ENCODE measurements around the gene ZBTB42. TPM values are rescaled to one million over a fixed set of nuclear protein-coding genes. Genes with fewer than 3 reads are reported as not detected.

Gene ZBTB42
- total RNA-seq, 1 experiment from 2014 or later: 16.5 TPM

DNA sequence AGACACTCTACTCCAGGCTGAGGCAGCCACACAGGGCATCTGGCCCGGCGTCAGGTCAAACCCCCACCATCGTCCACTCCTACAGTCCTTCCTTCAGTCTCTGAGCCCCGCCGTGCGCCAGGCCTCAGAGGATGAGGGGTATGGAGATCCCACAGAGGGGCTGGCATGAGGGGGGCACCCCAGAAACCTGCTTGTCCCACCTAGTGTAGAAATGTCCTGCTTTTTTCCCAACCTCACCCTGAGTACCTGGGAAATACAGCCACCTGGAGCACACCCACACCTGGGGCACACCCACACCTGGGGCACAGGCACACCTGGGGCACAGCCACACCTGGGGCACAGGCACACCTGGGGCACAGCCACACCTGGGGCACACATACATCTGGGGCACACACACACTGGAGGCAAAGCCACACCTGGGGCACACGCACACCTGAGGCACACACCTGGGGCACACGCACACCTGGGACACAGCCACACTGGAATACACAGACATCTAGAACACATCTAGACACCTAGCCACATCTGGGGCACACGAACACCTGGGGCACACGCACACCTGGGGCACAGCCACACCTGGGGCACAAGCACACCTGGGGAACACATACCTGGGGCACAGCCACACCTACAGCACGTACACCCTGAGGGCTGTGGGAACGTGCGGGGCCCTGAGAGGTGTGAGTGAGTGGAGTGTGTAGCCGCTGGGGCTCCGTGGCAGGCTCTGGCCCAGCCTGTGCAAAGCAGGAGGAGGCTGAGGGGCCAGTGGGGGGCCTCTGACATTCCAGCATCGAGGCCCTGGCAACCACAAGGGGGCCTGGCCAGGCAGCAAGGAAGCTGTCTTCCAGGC lies 23.7 kb upstream of the ZBTB42 start:
- in situ Hi-C loops (cut with HindIII; ENCODE audit: low pct_unique_long_range_greater_than_20kb, low sequenced_read_pairs): no loop called here
- Histone ChIP-seq H3K4me1 (ENCODE audit: control insufficient read depth, insufficient read depth, low read length) (no peaks in the 10 kb centered on the region), H3K4me3 (ENCODE audit: low read depth in 2 of 2, low read length in 2 of 2) (no peak overlapping the region), H3K27me3 (ENCODE audit: control insufficient read depth, insufficient read depth, low read length) (no peaks in the 10 kb centered on the region), H3K27ac (ENCODE audit: low read length) (no peak overlapping the region), H3K9me3 (ENCODE audit: control insufficient read depth, insufficient read depth, low read depth, low read length) (no peaks in the 10 kb centered on the region), H3K36me3 (ENCODE audit: control insufficient read depth, insufficient read depth, low read length) (no peaks in the 10 kb centered on the region; the same call in 1 of the 2 replicates)
- TF ChIP-seq, protein P1, sequence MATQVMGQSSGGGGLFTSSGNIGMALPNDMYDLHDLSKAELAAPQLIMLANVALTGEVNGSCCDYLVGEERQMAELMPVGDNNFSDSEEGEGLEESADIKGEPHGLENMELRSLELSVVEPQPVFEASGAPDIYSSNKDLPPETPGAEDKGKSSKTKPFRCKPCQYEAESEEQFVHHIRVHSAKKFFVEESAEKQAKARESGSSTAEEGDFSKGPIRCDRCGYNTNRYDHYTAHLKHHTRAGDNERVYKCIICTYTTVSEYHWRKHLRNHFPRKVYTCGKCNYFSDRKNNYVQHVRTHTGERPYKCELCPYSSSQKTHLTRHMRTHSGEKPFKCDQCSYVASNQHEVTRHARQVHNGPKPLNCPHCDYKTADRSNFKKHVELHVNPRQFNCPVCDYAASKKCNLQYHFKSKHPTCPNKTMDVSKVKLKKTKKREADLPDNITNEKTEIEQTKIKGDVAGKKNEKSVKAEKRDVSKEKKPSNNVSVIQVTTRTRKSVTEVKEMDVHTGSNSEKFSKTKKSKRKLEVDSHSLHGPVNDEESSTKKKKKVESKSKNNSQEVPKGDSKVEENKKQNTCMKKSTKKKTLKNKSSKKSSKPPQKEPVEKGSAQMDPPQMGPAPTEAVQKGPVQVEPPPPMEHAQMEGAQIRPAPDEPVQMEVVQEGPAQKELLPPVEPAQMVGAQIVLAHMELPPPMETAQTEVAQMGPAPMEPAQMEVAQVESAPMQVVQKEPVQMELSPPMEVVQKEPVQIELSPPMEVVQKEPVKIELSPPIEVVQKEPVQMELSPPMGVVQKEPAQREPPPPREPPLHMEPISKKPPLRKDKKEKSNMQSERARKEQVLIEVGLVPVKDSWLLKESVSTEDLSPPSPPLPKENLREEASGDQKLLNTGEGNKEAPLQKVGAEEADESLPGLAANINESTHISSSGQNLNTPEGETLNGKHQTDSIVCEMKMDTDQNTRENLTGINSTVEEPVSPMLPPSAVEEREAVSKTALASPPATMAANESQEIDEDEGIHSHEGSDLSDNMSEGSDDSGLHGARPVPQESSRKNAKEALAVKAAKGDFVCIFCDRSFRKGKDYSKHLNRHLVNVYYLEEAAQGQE (IDR thresholded peaks at IDR 0.05; ENCODE audit: insufficient read depth in 1 of 2, low read depth in 2 of 2, low read length in 1 of 2): no peak
- TF ChIP-seq POLR2AphosphoS5 (IDR thresholded peaks at IDR 0.05; ENCODE audit: low read depth, low read length): no peak
- no peak for TF ChIP-seq SIN3A (IDR thresholded peaks at IDR 0.05; ENCODE audit: borderline replicate concordance, insufficient read depth, low read depth, low read length)
- no peak for ATAC-seq
- ChIA-PET POLR2A (no interaction called here), CTCF (no interaction called here)
- intact Hi-C loops (cut with micrococcal nuclease; ENCODE audit: unreplicated experiment): no loop called here
- DNase-seq (ENCODE audit: low read depth, low spot score): no peak
- no TSS peak for BruUV-seq (replicated peaks)

DNA sequence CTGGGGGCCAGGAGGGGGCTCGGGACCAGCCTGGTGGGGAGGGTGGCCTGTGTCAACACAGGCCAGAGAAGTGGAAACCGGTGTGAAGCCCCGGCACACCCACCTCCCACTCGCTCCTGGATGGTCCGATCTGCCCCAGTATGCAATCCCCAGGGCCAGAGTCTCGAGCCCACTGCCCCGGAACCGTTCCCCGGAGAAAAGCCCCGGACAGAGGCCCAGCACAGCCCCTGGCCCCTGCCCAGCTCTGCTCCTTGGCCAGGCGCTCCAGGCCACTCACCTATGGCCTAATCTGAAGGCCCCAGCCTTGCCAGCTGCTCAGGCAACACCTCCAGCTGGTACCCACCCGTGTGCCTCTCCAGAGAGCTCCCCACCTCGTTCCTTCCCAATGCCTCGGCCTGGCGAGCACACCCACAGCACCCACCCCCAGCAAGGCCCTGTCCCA lies 23.1 kb upstream of the ZBTB42 start:
- Histone ChIP-seq H3K4me3 (ENCODE audit: low read depth in 2 of 2, low read length in 2 of 2) (no peak overlapping the region), H3K9me3 (ENCODE audit: control insufficient read depth, insufficient read depth, low read depth, low read length) (no peaks in the 10 kb centered on the region), H3K4me1 (ENCODE audit: control insufficient read depth, insufficient read depth, low read length) (no peaks in the 10 kb centered on the region), H3K27me3 (ENCODE audit: control insufficient read depth, insufficient read depth, low read length) (no peaks in the 10 kb centered on the region), H3K27ac (ENCODE audit: low read length) (no peak overlapping the region), H3K36me3 (ENCODE audit: control insufficient read depth, insufficient read depth, low read length) (no peaks in the 10 kb centered on the region; the same call in 1 of the 2 replicates)
- in situ Hi-C loops (cut with HindIII; ENCODE audit: low pct_unique_long_range_greater_than_20kb, low sequenced_read_pairs) (no loop called here), intact Hi-C loops (cut with micrococcal nuclease; ENCODE audit: unreplicated experiment) (no loop called here)
- no TSS peak for BruUV-seq (replicated peaks)
- TF ChIP-seq, protein P1 (IDR thresholded peaks at IDR 0.05; ENCODE audit: insufficient read depth in 1 of 2, low read depth in 2 of 2, low read length in 1 of 2): no peak
- TF ChIP-seq, protein P2, sequence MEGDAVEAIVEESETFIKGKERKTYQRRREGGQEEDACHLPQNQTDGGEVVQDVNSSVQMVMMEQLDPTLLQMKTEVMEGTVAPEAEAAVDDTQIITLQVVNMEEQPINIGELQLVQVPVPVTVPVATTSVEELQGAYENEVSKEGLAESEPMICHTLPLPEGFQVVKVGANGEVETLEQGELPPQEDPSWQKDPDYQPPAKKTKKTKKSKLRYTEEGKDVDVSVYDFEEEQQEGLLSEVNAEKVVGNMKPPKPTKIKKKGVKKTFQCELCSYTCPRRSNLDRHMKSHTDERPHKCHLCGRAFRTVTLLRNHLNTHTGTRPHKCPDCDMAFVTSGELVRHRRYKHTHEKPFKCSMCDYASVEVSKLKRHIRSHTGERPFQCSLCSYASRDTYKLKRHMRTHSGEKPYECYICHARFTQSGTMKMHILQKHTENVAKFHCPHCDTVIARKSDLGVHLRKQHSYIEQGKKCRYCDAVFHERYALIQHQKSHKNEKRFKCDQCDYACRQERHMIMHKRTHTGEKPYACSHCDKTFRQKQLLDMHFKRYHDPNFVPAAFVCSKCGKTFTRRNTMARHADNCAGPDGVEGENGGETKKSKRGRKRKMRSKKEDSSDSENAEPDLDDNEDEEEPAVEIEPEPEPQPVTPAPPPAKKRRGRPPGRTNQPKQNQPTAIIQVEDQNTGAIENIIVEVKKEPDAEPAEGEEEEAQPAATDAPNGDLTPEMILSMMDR (IDR thresholded peaks at IDR 0.05): no peak
- TF ChIP-seq SIN3A (IDR thresholded peaks at IDR 0.05; ENCODE audit: borderline replicate concordance, insufficient read depth, low read depth, low read length): no peak
- TF ChIP-seq TCF7L2 (IDR thresholded peaks at IDR 0.05; ENCODE audit: low read depth, low read length): no peak
- TF ChIP-seq POLR2AphosphoS5 (IDR thresholded peaks at IDR 0.05; ENCODE audit: low read depth, low read length): no peak
- CTCF ChIA-PET: no interaction called here
- DNase-seq (ENCODE audit: low read depth, low spot score) (no peak), ATAC-seq (no peak)
- POLR2A ChIA-PET: no interaction called here
